HepG2 (cell line): Measurements from ENCODE around the gene ACSL5. TPM values are rescaled to one million over a fixed set of nuclear protein-coding genes. Genes with fewer than 3 reads are reported as not detected.

Experiments used
- ATAC-seq: fragments of 200-7000 bp; cut with Tn5 transposase; 3 replicates; pipeline ENCODE4 v1.9.1; 2020; ENCODE audit warnings: mild to moderate bottlenecking, moderate library complexity
- BruUV-seq: library from RNA; stranded (reverse); fragments of 400-500 nt; replicated peaks from 2 replicates; lab custom pipeline; 2021; lab: Mats Ljungman, UMichigan
- CTCF ChIA-PET: fragments of 300-600 bp; formaldehyde crosslinking; extraction: SDS; loops from one replicate; lab custom pipeline; 2021; ENCODE audit warnings: low total read pairs, inconsistent platforms, low intra/inter-chr PET ratio; lab: Yijun Ruan, JAX
- POLR2A ChIA-PET: fragments of 350-600 bp; sonication (Branson Sonifier 250); formaldehyde crosslinking; loops from one replicate; lab custom pipeline; 2020; ENCODE audit warnings: antibody characterized with exemption, inconsistent platforms; lab: Yijun Ruan, JAX
- DNase-seq: peaks from one replicate; pipeline ENCODE4 v3.0.0-alpha.2; 2015; ENCODE audit warnings: low spot score
- FAIRE-seq: peaks from 3 replicates; lab custom pipeline; 2011; peaks lifted over from hg19 to GRCh38; lab: Jason Lieb, UNC
- H2AFZ ChIP-seq: one replicate; pipeline ENCODE4 v1.6.1; 2011; ENCODE audit warnings: low read length, inconsistent platforms
- H3K27ac ChIP-seq: fragments of 300-600 bp; 3 replicates; pipeline ENCODE4 v1.8.0; 2011; ENCODE audit warnings: mixed run types, mild to moderate bottlenecking, mixed read lengths, low read length, inconsistent platforms; ENCODE audit not compliant: insufficient read depth; ENCODE audit errors: extremely low read length
- H3K27me3 ChIP-seq, 2 experiments: fragments of 200-600 bp in 1 of 2; 2 replicates in 1 of 2; 3 replicates in 1 of 2; pipeline versions ENCODE4 v1.6.0 to v1.8.0; 2011; ENCODE audit warnings: low read length in 2 of 2, mild to moderate bottlenecking in 2 of 2, moderate library complexity in 2 of 2, inconsistent platforms in 1 of 2; ENCODE audit not compliant: insufficient read depth in 2 of 2, control insufficient read depth in 1 of 2
- H3K36me3 ChIP-seq, 2 experiments: fragments of 200-600 bp in 1 of 2; replicated peaks in 1 of 2; 2 replicates in 1 of 2; 3 replicates in 1 of 2; pipeline versions ENCODE4 v1.5.1 to v1.8.0; 2011; ENCODE audit warnings: low read length in 2 of 2, inconsistent platforms in 1 of 2; ENCODE audit not compliant: insufficient read depth in 2 of 2, control insufficient read depth in 1 of 2
- H3K4me1 ChIP-seq: 2 replicates; pipeline ENCODE4 v1.5.1; 2012; ENCODE audit warnings: low read length, inconsistent platforms; ENCODE audit not compliant: insufficient read depth
- H3K4me2 ChIP-seq: 2 replicates; pipeline ENCODE4 v1.6.0; 2011; ENCODE audit warnings: low read depth, low read length, inconsistent platforms
- H3K4me3 ChIP-seq, 3 experiments: fragments of 200-600 bp in 1 of 3; sonication (generic), shearing (Covaris generic) in 1 of 3; replicated peaks in 1 of 3; 2 replicates each; pipeline ENCODE4 v1.5.1; 2011 to 2016; ENCODE audit warnings: low read length in 3 of 3, inconsistent platforms in 2 of 3, low read depth in 2 of 3, mild to moderate bottlenecking in 2 of 3, control low read depth in 1 of 3, mixed read lengths in 1 of 3; ENCODE audit not compliant: insufficient read depth in 1 of 3
- H3K79me2 ChIP-seq: one replicate; pipeline ENCODE4 v1.6.1; 2011; ENCODE audit warnings: low read length, inconsistent platforms; ENCODE audit not compliant: insufficient read depth
- H3K9ac ChIP-seq: 2 replicates; pipeline ENCODE4 v1.6.0; 2011; ENCODE audit warnings: mild to moderate bottlenecking, low read depth, low read length, inconsistent platforms; ENCODE audit not compliant: insufficient read depth
- H3K9me3 ChIP-seq: 2 replicates; pipeline ENCODE4 v1.5.1; 2012; ENCODE audit warnings: mild to moderate bottlenecking, low read length
- H4K20me1 ChIP-seq: 2 replicates; pipeline ENCODE4 v1.6.0; 2011; ENCODE audit warnings: inconsistent platforms, mild to moderate bottlenecking, low read length, moderate library complexity; ENCODE audit not compliant: insufficient read depth
- CTCF ChIP-seq: sonication (generic); formaldehyde crosslinking; IDR thresholded peaks from 2 replicates; pipeline ENCODE4 v1.5.0; 2020; ENCODE audit warnings: mild to moderate bottlenecking, missing genetic modification reagents, moderate library complexity
- HMGXB4 ChIP-seq, 2 experiments: sonication (generic) in 1 of 2; formaldehyde crosslinking in 1 of 2; IDR thresholded peaks; 2 replicates each; pipeline versions ENCODE4 v1.4.0 to v1.6.1; 2018 to 2020; ENCODE audit warnings: missing genetic modification reagents in 2 of 2, borderline replicate concordance in 1 of 2, low read depth in 1 of 2, mild to moderate bottlenecking in 1 of 2, missing biosample characterization in 1 of 2
- MEIS1 ChIP-seq: sonication (generic); formaldehyde crosslinking; IDR thresholded peaks from 2 replicates; pipeline ENCODE4 v1.9.0; 2021; ENCODE audit warnings: mild to moderate bottlenecking, missing genetic modification reagents, moderate library complexity, borderline replicate concordance
- MIER3 ChIP-seq: IDR thresholded peaks from 2 replicates; pipeline ENCODE4 v1.6.1; 2016; ENCODE audit warnings: missing compliant biosample characterization, borderline replicate concordance
- NFE2L1 ChIP-seq: sonication (generic); formaldehyde crosslinking; IDR thresholded peaks from 2 replicates; pipeline ENCODE4 v1.4.0; 2020; ENCODE audit warnings: missing genetic modification reagents, mild to moderate bottlenecking, borderline replicate concordance
- RXRB ChIP-seq: IDR thresholded peaks from 2 replicates; pipeline ENCODE4 v1.6.1; 2016; ENCODE audit warnings: borderline replicate concordance, missing genetic modification reagents, missing compliant biosample characterization
- STAG1 ChIP-seq: sonication (generic); formaldehyde crosslinking; IDR thresholded peaks from 2 replicates; pipeline ENCODE4 v1.4.0; 2020; ENCODE audit warnings: missing genetic modification reagents
- ZNF280D ChIP-seq: sonication (generic); formaldehyde crosslinking; IDR thresholded peaks from 2 replicates; pipeline ENCODE4 v1.5.1; 2020; ENCODE audit warnings: mild to moderate bottlenecking, missing genetic modification reagents
- ZNF614 ChIP-seq: IDR thresholded peaks from 2 replicates; pipeline ENCODE4 v1.6.1; 2018; ENCODE audit warnings: missing biosample characterization, missing genetic modification reagents, inconsistent platforms, borderline replicate concordance
- WGBS: methylation state at CpG from one replicate; pipeline ENCODE4 v1.1.6; 2017; ENCODE audit warnings: low lambda C conversion rate; 5-methylcytosine and 5-hydroxymethylcytosine counted together
- in situ Hi-C: cut with HindIII; loops from 2 replicates; pipeline ENCODE4 v1.10.0; 2017; ENCODE audit warnings: low pct_unique_long_range_greater_than_20kb; ENCODE audit not compliant: extremely low pct_ligation_motif_present
- intact Hi-C: fragments of 100-400 bp; cut with micrococcal nuclease; formaldehyde crosslinking; loops from one replicate; pipeline ENCODE4 v1.10.0; 2022; ENCODE audit not compliant: unreplicated experiment
- polyA plus RNA-seq, 8 experiments: library from polyadenylated mRNA; depleted of rRNA in 3 of 8; stranded (reverse) in 7 of 8; unstranded in 1 of 8; fragments of >200 nt; fragmentation: Illumina TruSeq in 4 of 8; extraction: Trizol in 4 of 8; gene quantifications; 2 replicates each; pipeline versions ENCODE4 v1.2.1 to v1.2.3, GENCODE V29; 2011 to 2016; ENCODE audit warnings: low read depth in 4 of 8, missing spikeins in 1 of 8, mixed read lengths in 1 of 8; ENCODE audit not compliant: insufficient read depth in 1 of 8
- total RNA-seq, 5 experiments: library from RNA; depleted of rRNA; stranded (reverse); fragments of >200 nt; fragmentation: Illumina TruSeq; extraction: Trizol; gene quantifications; 2 replicates each; pipeline ENCODE4 v1.2.3, GENCODE V29; 2016; ENCODE audit warnings: low read depth in 1 of 5
- TF ChIP-seq, protein P1 (sequence below): sonication (generic); formaldehyde crosslinking; IDR thresholded peaks from 2 replicates; pipeline ENCODE4 v1.4.0; 2020; ENCODE audit warnings: mild to moderate bottlenecking, missing genetic modification reagents
- TF ChIP-seq, protein P2 (sequence below): sonication (generic); formaldehyde crosslinking; IDR thresholded peaks from 2 replicates; pipeline ENCODE4 v1.4.0; 2020; ENCODE audit warnings: low read depth, mild to moderate bottlenecking, missing genetic modification reagents

The ACSL5 gene
- total and polyA plus RNA-seq, 2 of the 13 experiments (the other 11 are each of a cell fraction or from before 2014, with no cell fraction given): 56.4 to 82.5 TPM

DNA sequence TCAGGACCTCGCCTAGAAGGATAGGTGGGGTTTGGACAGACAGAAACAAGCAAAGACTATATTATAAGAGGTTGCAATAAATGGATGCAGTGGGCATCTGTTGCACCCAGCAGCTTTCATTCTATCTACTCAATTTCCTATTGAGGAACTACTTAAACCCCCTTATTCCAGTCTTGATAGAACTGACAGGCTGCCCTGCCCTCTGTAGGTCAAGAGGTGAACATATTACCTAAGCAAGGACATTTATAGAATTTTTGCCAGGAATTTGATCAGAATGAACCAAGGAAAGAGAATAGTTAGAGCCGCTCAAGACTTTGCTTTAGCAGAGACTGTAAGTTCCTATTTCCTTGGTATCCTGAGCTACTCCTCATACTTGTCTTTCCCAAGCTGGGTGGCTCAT is 82.6 kb downstream of the ACSL5 start:
- Histone ChIP-seq H3K79me2 (peaks cover 5% of the 10 kb centered on the region), H3K9ac (no peak overlapping the region), H3K4me1 (no peaks in the 10 kb centered on the region), H3K9me3 (no peaks in the 10 kb centered on the region), H2AFZ (no peak overlapping the region), H3K4me3 (no peak overlapping the region), H4K20me1 (no peaks in the 10 kb centered on the region), H3K4me2 (no peak overlapping the region), H3K36me3 (peaks cover 0 to 7% of the 10 kb centered on the region in 2 experiments; a peak in 2 of 5 replicates), H3K27me3 (no peaks in the 10 kb centered on the region), H3K27ac (no peak overlapping the region)
- ChIA-PET POLR2A (no interaction called here), CTCF (no interaction called here)
- DNase-seq (peak; percentile 9), ATAC-seq (peak; percentile 47; the same call in 2 of the 3 replicates), FAIRE-seq (no peak)
- 98% methylated on average over 2 of the region's 2 CpGs for WGBS
- BruUV-seq: no TSS peak
- intact Hi-C loops: no loop called here
- in situ Hi-C loops: no loop called here
- TF ChIP-seq, protein P1, sequence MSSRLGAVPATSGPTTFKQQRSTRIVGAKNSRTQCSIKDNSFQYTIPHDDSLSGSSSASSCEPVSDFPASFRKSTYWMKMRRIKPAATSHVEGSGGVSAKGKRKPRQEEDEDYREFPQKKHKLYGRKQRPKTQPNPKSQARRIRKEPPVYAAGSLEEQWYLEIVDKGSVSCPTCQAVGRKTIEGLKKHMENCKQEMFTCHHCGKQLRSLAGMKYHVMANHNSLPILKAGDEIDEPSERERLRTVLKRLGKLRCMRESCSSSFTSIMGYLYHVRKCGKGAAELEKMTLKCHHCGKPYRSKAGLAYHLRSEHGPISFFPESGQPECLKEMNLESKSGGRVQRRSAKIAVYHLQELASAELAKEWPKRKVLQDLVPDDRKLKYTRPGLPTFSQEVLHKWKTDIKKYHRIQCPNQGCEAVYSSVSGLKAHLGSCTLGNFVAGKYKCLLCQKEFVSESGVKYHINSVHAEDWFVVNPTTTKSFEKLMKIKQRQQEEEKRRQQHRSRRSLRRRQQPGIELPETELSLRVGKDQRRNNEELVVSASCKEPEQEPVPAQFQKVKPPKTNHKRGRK: no peak
- TF ChIP-seq CTCF (CRISPR knock-in tag) (peak; percentile 5; the same call in 1 of the 2 replicates), NFE2L1 (CRISPR knock-in tag) (no peak), ZNF614 (CRISPR knock-in tag) (no peak), MEIS1 (no peak), STAG1 (peak; percentile 31), ZNF280D (CRISPR knock-in tag) (no peak), HMGXB4 (CRISPR knock-in tag; IDR thresholded peaks at IDR 0.05; ENCODE audit: borderline replicate concordance in 1 of 2, low read depth in 1 of 2) (no peak), RXRB (no peak), MIER3 (CRISPR knock-in tag) (no peak)
- TF ChIP-seq, protein P2, sequence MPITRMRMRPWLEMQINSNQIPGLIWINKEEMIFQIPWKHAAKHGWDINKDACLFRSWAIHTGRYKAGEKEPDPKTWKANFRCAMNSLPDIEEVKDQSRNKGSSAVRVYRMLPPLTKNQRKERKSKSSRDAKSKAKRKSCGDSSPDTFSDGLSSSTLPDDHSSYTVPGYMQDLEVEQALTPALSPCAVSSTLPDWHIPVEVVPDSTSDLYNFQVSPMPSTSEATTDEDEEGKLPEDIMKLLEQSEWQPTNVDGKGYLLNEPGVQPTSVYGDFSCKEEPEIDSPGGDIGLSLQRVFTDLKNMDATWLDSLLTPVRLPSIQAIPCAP (CRISPR knock-in tag): no peak
